Measurements from ENCODE around the gene PARVA. TPM values are rescaled to one million over a fixed set of nuclear protein-coding genes. Genes with fewer than 3 reads are reported as not detected.

The PARVA gene
- total RNA-seq, 1 donor from 2014 or later: 15.0 TPM

DNA sequence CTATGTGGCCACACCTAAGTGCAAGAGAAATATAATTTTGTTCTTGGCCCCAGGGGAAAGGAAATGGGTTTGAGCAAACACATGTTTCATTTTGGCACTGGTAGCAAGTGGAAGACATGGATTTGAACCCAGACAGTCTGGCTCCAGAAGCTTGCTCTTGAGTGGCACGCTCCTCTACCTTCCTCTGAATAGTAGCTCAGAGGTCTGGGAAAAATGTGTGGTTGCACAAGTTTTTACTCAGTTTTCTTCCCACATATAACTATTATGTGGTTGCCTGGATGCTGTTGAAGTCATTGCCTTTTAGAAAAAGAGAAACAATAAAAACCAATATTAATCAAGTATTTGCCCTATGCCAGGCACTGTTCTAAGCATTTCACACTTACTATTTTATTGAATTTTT lies 16.3 kb downstream of the PARVA start:
- Mint-ChIP-seq H3K9me3 (ENCODE audit: unreplicated experiment) (peaks cover 4% of the 10 kb centered on the region), H3K27ac (ENCODE audit: unreplicated experiment) (no peak overlapping the region)
- DNase-seq: no peak

GRCh38 chr11:12394601-12395000 lies 17.2 kb downstream of the PARVA start:
- H3K27me3 Mint-ChIP-seq (ENCODE audit: unreplicated experiment): no peaks in the 10 kb centered on the region
- H3K9me3 Mint-ChIP-seq (ENCODE audit: unreplicated experiment): peaks cover 4% of the 10 kb centered on the region
- no peak overlapping the region for H3K27ac Mint-ChIP-seq (ENCODE audit: unreplicated experiment)
- no peak overlapping the region for H3K4me3 Mint-ChIP-seq (ENCODE audit: unreplicated experiment)
- no peak for DNase-seq
- no peaks in the 10 kb centered on the region for H3K36me3 Mint-ChIP-seq (ENCODE audit: unreplicated experiment)
- peaks cover 8% of the 10 kb centered on the region for H3K4me1 Mint-ChIP-seq (ENCODE audit: low read depth, unreplicated experiment)
- no peak for TF ChIP-seq CTCF (IDR thresholded peaks at IDR 0.05; ENCODE audit: partially characterized antibody, unreplicated experiment)

More for the DNA sequence above, 16.3 kb downstream of the PARVA start:
- Mint-ChIP-seq H3K36me3 (ENCODE audit: unreplicated experiment) (no peaks in the 10 kb centered on the region), H3K4me1 (ENCODE audit: low read depth, unreplicated experiment) (peaks cover 8% of the 10 kb centered on the region), H3K4me3 (ENCODE audit: unreplicated experiment) (no peak overlapping the region), H3K27me3 (ENCODE audit: unreplicated experiment) (no peaks in the 10 kb centered on the region)
- TF ChIP-seq CTCF (IDR thresholded peaks at IDR 0.05; ENCODE audit: partially characterized antibody, unreplicated experiment): no peak

DNA sequence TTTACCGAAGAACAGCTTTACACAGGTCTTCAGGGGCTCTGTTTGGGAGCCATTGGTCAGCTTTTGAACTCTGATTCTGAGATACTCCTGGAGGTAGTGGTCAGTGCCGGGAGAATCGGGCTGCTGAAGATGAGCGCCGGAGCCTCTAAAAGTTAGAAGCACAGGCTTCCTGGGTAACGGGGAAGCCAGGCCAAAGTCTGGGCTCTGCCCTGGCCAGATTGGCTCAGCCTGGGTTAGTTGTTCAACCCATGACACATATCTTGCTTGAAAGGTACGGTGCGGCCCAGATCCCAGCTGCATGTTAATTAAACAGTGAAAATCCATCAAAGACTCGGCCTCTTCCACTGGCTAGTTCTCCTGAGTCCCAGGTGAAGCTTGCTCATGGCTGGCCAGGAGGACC lies 18.0 kb downstream of the PARVA start:
- H3K4me3 Mint-ChIP-seq (ENCODE audit: unreplicated experiment): no peak overlapping the region
- H3K36me3 Mint-ChIP-seq (ENCODE audit: unreplicated experiment): no peaks in the 10 kb centered on the region
- H3K4me1 Mint-ChIP-seq (ENCODE audit: low read depth, unreplicated experiment): peaks cover 5% of the 10 kb centered on the region
- peaks cover 4% of the 10 kb centered on the region for H3K9me3 Mint-ChIP-seq (ENCODE audit: unreplicated experiment)
- TF ChIP-seq CTCF (IDR thresholded peaks at IDR 0.05; ENCODE audit: partially characterized antibody, unreplicated experiment): no peak
- H3K27me3 Mint-ChIP-seq (ENCODE audit: unreplicated experiment): no peaks in the 10 kb centered on the region
- no peak overlapping the region for H3K27ac Mint-ChIP-seq (ENCODE audit: unreplicated experiment)
- DNase-seq: no peak

DNA sequence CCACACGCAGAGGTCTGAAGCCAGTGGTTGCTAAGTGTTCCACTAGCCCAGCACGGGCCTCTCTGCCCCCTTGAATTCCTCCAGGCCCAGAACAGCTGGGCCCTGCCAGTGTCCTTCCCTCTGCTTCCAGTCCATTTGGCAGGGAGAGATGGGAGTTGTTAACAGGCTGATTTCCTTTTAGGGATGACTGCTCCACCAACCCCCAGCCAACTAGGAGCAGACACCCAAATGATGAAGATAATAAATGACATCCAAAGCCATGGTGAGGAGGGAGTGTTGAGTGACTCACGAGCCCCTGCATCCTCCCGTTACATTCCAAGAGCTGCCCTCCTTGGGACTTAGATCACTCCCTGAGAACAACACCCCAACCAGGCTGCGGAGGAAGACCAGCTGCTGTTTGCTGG lies 20.6 kb downstream of the PARVA start:
- TF ChIP-seq CTCF (IDR thresholded peaks at IDR 0.05; ENCODE audit: partially characterized antibody, unreplicated experiment): no peak
- H3K27ac Mint-ChIP-seq (ENCODE audit: unreplicated experiment): no peak overlapping the region
- H3K36me3 Mint-ChIP-seq (ENCODE audit: unreplicated experiment): no peaks in the 10 kb centered on the region
- H3K27me3 Mint-ChIP-seq (ENCODE audit: unreplicated experiment): no peaks in the 10 kb centered on the region
- H3K4me1 Mint-ChIP-seq (ENCODE audit: low read depth, unreplicated experiment): no peaks in the 10 kb centered on the region
- H3K4me3 Mint-ChIP-seq (ENCODE audit: unreplicated experiment): no peak overlapping the region
- H3K9me3 Mint-ChIP-seq (ENCODE audit: unreplicated experiment): peaks cover 4% of the 10 kb centered on the region
- DNase-seq: no peak

- Mint-ChIP-seq H3K27me3 (ENCODE audit: unreplicated experiment) (no peaks in the 10 kb centered on the region), H3K9me3 (ENCODE audit: unreplicated experiment) (peaks cover under 1% of the 10 kb centered on the region), H3K4me3 (ENCODE audit: unreplicated experiment) (no peak overlapping the region), H3K4me1 (ENCODE audit: low read depth, unreplicated experiment) (no peaks in the 10 kb centered on the region), H3K36me3 (ENCODE audit: unreplicated experiment) (no peaks in the 10 kb centered on the region), H3K27ac (ENCODE audit: unreplicated experiment) (no peak overlapping the region)
- no peak for TF ChIP-seq CTCF (IDR thresholded peaks at IDR 0.05; ENCODE audit: partially characterized antibody, unreplicated experiment)
- DNase-seq: no peak
These were observed 22.0 kb downstream of the PARVA start for GRCh38 chr11:12399355-12399754.
